ENCODE data around the gene EGFR.
A peak's percentile ranks its signal among the peaks of the same experiment; 100 is the strongest.

Gene EGFR

DNA sequence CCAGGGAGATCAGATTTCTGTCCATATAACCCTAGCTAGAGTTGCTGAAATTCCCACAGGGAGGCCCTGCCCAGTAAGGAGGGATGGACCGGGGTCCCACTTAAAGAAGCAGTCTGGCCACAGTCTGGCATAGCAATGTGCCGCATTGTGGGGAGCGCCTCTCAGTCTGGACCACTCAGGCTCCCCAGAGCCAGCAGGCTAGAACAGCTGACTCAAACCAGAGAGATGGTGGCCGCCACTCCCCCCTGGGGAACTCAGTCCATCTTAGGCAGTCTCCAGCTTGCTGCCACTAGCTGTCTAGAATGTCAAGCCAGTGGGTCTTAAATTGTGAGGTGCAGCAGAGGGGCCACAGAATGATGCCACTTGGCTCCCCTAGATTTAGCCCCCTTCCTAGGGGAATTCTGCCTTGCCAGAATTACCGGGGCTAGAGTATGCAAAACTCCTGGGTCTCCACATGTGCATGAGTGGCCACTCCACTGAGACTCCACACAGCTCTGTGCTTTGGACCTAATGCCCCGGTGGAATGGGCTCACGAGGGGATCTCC lies 213.0 kb downstream of the EGFR start:
- no peak for DNase-seq

GRCh38 chr7:55233001-55233400 lies 214.2 kb downstream of the EGFR start:
- DNase-seq = no peak

DNA sequence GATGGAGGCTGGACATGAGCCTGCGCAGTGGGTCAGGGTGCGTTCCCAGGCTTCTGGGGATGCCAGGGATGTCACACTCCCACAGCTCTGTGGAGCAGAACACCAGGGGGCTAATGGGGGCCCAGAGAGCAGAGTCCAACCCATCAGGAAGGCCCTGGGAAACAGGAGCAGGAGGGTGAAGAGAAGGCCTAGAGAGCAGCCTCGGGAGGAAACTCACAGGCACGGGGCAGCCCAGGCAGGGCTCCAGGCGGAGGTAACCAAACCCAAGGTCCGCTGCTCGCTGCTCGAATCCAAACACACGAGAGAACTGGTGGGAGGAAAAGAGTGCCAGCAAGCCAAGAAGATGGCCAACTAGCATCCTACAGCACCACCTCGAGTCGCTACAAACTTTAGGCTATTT lies 215.6 kb downstream of the EGFR start:
- DNase-seq = no peak

GRCh38 chr7:55235115-55235514 lies 216.3 kb downstream of the EGFR start:
- no peak for DNase-seq

GRCh38 chr7:55235801-55236200 lies 217.0 kb downstream of the EGFR start:
- DNase-seq = no peak

DNA sequence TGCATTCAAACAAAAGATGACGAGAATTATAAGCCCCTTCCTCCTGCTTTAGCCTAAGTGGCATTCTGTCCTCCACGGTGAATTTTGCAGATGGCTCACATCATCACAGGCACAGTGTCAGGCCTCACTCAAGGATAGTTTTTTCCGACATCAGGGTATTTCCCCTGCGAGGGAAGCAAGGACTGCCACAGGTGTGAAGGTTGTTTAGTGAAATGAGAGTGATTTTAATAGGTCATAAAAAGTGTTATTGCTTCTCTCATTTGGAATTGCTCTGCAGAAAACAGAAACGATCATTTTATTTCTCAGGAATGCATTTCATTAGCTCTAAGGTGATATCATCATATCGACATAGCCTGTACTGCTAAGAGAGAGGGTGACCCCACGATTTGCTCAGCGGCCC lies 217.7 kb downstream of the EGFR start:
- DNase-seq = no peak

DNA sequence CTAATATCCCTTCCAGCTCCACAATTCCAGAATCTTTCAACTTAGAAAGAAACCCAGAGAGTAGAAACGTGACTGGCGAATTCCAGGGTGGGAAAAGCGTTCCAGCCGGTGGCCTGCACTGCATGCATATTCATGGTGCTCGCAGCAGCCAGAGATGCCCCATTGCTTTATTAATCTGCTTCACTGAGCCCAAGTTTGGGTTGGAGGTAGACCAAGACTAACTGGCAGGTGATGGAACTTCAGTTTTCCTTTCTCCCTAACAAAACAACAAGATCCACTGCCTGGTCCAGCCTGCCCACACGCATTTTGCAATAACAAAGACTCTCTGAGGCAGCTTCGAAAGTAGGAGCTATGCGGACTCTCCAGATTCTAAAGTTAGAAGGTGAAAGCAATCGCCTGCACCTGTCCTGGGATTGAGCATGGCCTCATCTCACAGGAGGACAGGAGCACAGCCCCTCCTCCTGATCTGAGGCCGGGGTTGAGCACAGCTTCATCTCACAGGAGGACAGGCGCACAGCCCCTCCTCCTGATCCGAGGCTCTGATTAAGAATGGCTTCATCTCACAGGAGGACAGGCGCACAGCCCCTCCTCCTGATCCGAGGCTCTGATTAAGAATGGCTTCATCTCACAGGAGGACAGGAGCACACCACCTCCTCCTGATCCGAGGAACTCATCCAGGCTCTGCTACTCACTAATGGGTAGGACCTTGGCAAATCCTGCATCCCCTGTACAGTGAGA lies 218.5 kb downstream of the EGFR start:
- no peak for DNase-seq

- no peak for DNase-seq
Measured at GRCh38 chr7:55239406-55239805, 220.6 kb downstream of the EGFR start.

GRCh38 chr7:55240418-55241142 lies 221.8 kb downstream of the EGFR start:
- DNase-seq = no peak

DNA sequence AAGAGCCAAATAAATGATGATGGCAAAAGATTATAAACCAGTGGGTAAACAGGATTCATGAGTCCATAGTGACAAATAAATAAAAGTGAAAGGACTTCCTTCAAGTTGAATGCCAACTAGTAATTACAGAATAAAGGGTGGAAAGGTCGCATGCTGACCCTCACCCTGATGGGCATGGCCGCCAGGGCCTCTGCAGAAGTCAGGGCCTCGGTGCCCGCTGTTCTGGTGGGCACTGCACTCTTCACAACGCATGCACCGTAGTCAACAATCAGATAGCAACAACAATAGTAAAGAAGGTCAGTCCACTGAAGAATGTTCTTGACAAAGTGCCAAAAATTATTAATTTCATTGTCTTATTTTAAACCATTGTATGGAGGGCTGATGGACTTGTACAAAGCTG lies 223.1 kb downstream of the EGFR start:
- DNase-seq = no peak

GRCh38 chr7:55242613-55243012 lies 223.8 kb downstream of the EGFR start:
- no peak for DNase-seq

GRCh38 chr7:55244006-55244745 lies 225.4 kb downstream of the EGFR start:
- DNase-seq = no peak

DNA sequence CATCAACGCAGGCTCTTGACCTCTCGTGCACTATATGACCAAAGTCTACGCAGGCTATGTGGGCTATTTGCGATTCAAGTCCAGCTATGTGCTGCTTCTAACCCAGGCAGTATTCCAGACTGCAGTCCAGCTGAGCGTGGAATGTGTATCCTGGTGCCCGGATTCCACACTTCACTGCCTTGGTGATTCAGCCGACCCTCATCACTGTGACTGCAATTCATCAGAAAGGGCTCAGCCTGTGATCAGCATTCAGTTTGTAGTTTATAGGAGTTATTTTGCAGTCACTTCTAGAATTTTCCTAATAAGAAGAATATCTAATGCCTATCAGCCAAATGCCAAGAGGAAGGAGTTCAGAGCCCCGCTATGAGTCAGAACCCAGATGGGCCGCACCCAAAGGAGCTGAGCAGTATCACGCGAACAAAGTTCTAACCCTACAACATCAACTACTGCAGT lies 226.5 kb downstream of the EGFR start:
- peak in 1 of 2 donors; percentile 4 for DNase-seq

DNA sequence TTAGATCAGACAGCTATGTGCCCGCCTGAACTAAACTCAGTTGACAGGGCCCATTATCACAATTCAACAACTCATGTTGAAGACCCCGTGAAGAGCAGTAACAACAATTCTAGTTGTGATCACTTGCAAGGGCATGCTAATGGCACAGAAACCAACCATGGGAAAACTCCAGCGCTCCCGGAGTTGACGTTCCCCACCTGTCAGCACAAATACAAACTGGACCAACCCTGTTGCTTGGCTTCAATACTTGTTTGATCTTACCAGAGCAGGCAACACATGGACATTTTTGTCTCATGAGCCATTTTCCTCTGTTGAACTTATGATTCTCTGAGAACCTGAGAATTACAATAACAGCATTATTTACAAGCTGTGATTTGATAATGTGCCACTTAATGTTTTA lies 227.4 kb downstream of the EGFR start:
- no peak for DNase-seq

DNA sequence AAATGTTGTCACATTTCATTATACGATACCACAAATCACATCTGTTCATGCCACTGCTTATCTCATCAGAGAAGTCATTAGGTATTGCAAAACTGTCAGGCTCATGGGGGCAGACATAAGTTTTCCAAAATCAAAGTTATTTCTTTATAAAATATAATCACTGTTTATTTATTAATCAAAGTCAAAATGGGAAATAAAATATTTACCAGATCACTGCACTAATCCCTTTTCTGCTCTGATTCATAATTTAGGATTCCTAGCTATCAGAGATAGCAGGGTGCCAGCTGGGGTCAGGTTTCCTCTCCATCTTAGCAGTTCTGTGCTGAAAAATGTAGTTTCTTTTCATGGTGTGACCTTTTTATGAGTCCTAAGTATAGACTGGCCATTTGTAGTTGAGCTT lies 228.6 kb downstream of the EGFR start:
- DNase-seq = no peak

DNA sequence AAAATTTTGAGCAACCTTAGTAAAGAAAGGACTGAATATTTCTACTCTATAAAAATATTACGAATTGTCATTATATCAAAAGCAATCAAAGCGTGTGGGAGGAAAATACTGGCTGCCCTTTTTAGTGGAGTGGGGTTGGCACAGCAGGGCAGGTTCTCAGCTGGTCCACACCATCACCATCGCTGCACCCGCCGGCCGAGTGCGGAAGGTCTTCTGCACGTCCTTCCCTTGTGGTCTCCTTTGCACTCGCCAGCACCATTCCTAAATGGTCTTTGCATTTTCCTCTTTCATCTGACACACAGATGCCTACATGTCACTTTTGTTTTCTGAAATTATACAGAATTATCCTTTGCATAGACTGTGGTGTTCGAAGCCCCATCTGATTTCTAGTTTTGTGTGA lies 229.7 kb downstream of the EGFR start:
- no peak for DNase-seq

DNA sequence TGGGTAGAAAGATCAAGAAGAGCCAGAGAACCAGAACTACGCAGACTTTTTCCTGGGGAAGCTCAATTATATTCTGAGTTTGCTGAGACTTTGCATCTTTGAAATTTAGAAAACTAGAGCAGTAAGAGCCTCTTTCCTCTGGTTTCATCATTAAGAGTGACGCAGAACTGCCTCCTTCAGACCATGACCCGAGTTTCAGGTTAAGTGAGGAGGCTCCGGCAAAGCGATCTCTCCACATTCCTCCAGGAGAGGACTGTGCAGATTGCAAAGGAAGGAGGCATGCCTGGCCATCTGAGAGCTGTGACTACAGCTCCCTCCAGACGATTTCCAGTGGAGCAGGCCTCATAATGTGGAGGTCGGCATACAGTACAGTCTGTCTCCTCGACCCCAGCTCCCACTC lies 230.5 kb downstream of the EGFR start:
- DNase-seq = no peak

- no peak for DNase-seq
Measured at GRCh38 chr7:55250313-55250712, 231.5 kb downstream of the EGFR start.

DNA sequence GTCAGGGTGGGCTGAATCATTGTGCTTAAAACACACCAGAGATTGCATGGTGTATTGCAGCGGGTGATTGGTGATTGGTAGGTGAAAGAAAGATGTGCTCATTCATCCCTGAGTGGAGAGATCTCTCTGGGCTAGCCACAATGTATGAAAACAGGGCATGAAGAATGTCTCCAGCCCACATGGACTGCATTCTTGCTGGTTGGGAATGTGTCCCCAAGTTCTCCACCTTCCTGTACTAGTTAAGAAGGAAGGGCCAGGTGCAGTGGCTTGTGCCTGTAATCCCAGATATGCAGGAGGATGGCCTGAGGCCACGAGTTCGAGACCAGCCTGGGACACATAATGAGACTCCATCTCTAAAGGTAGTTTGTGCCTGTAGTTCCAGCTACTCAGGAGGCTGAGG lies 232.5 kb downstream of the EGFR start:
- no peak for DNase-seq

- no peak for DNase-seq
Measured at GRCh38 chr7:55251911-55252310, 233.1 kb downstream of the EGFR start.

GRCh38 chr7:55252386-55252785 lies 233.6 kb downstream of the EGFR start:
- DNase-seq = no peak

DNA sequence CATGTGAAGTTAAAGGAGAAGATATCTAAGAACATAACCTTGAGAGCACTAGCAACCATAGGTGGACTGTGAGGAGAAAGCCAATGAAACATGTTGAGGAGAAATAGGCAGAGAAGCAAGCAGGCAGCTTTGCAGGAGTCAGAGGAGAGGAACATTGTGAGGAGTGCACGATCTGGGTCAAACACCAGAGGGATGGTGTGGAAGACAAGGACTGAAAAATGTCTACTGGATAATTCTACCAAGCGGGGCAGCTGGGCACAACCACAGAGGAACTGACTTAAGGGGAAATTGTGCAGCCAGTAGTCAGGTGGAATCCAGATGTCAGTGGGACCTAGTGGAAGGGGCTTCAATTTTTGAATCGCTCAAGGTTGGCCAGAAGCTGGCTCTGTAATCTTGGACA lies 234.4 kb downstream of the EGFR start:
- no peak for DNase-seq

- no peak for DNase-seq
Measured at GRCh38 chr7:55254242-55254595, 235.4 kb downstream of the EGFR start.
